Adrenal gland (tissue), 12 donors: Measurements from ENCODE around the gene PRSS1. TPM values are rescaled to one million over a fixed set of nuclear protein-coding genes. Genes with fewer than 3 reads are reported as not detected.

ENCODE experiments used
- DNase-seq, 7 donors: peaks; one replicate each; pipeline ENCODE4 v3.0.0-alpha.2; 2019 to 2020
- H3K27ac ChIP-seq, 5 donors: fragments of 200-600 bp; sonication (generic) in 4 of 5; 1 replicate in 3 of 5; 2 replicates in 2 of 5; pipeline versions ENCODE4 v1.5.1 to v1.8.0; 2016 to 2020; ENCODE audit warnings: mild to moderate bottlenecking in 1 of 5
- H3K27me3 ChIP-seq: fragments of 200-600 bp; 2 replicates; pipeline ENCODE4 v1.8.0; 2021
- H3K36me3 ChIP-seq, 2 donors: fragments of 200-600 bp; replicated peaks in 1 of 2; 1 replicate in 1 of 2; 2 replicates in 1 of 2; pipeline versions ENCODE4 v1.5.1 to v1.8.0; 2018 to 2022
- H3K4me1 ChIP-seq, 2 donors: fragments of 200-600 bp; replicated peaks in 1 of 2; 1 replicate in 1 of 2; 2 replicates in 1 of 2; pipeline versions ENCODE4 v1.5.1 to v1.8.0; 2018 to 2021
- H3K4me3 ChIP-seq, 4 donors: fragments of 200-600 bp; sonication (generic) in 3 of 4; one replicate each; pipeline ENCODE4 v1.5.1; 2016 to 2018
- H3K9me3 ChIP-seq, 3 donors: fragments of 200-600 bp; sonication (generic) in 1 of 3; replicated peaks in 1 of 3; 1 replicate in 2 of 3; 2 replicates in 1 of 3; pipeline versions ENCODE4 v1.5.1 to v1.8.0; 2016 to 2021
- POLR2A ChIP-seq, 2 donors: fragments of 450-650 bp; IDR thresholded peaks; one replicate each; pipeline ENCODE4 v1.6.1; 2017; ENCODE audit warnings: antibody characterized with exemption in 2 of 2, mild to moderate bottlenecking in 2 of 2, moderate library complexity in 1 of 2
- WGBS, 4 donors: extraction: QIAGEN DNeasy Blood & Tissue Kit in 2 of 4; methylation state at CpG; one replicate each; pipeline versions ENCODE4 v1.1.5 to v1.1.7; 2013 to 2017; 5-methylcytosine and 5-hydroxymethylcytosine counted together
- intact Hi-C, 2 donors: fragments of 100-400 bp; cut with DNase I; formaldehyde crosslinking; loops; one replicate each; pipeline versions ENCODE4 v1.14.1 to v1.15.0; 2022 to 2023
- polyA plus RNA-seq, 3 donors: library from polyadenylated mRNA; stranded (reverse); fragments of 200-250 nt in 2 of 3; fragments of 350-450 nt in 1 of 3; fragmentation: Illumina TruSeq in 1 of 3; extraction: RNeasy Lipid Tissue Mini Kit (QIAGEN cat#74804) in 1 of 3; gene quantifications; one replicate each; pipeline ENCODE4 v1.2.3, GENCODE V29; 2013 to 2014
- total RNA-seq, 9 donors: library from RNA; depleted of rRNA in 4 of 9; stranded (reverse); fragments of >200 nt in 4 of 9; fragments of 120-200 nt in 1 of 9; fragmentation: NEBNext Ultra II Directional in 1 of 9; extraction: Animal tissue kit (Norgen Biotek cat#: 25700) in 1 of 9; gene quantifications; one replicate each; pipeline versions ENCODE4 v1.1.0 to v1.2.4, GENCODE V29; 2013 to 2023
- TF ChIP-seq, protein P1 (sequence below), 6 experiments: fragments of 450-650 bp in 4 of 6; fragments of 200-600 bp in 2 of 6; sonication (generic) in 1 of 6; IDR thresholded peaks; 1 replicate in 5 of 6; 2 replicates in 1 of 6; pipeline versions ENCODE4 v1.5.1 to v1.8.0; 2016 to 2021; ENCODE audit warnings: antibody characterized with exemption in 6 of 6, mild to moderate bottlenecking in 2 of 6, moderate library complexity in 1 of 6
- donor health status: healthy with polysubstance abuse.
- donor health status: Bipolar disorder and iron deficiency.
- donor health status: DM: yes; HTN: yes; CAD: no.
- donor health status: DM: no; HTN: no; CAD: no.
- donor health status: DM: no; HTN: no; CAD: no.
- donor health status: DM: yes; HTN: yes; CAD: no.

The PRSS1 gene
- total and polyA plus RNA-seq, 12 donors, result 3.2 to 15.4 (median 3.3) TPM; not detected in 7

DNA sequence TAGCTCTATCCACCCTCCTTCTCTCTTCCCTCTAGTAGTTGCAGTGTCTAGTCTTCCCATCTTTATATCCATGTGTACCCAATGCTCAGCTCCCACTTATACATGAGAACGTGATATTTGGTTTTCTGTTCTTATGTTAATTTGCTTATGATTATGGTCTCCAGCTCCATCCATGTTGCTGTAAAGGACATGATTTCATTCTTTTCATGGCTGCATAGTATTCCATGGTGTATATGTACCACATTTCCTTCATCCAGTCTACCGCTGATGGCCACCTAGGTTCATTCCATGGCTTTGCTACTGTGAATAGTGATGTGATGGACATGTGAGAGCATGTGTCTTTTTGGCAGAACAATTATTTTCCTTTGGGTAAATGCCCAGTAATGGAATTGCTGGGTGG is 28.0 kb downstream of the PRSS1 start:
- no peaks in the 10 kb centered on the region for H3K4me1 ChIP-seq

DNA sequence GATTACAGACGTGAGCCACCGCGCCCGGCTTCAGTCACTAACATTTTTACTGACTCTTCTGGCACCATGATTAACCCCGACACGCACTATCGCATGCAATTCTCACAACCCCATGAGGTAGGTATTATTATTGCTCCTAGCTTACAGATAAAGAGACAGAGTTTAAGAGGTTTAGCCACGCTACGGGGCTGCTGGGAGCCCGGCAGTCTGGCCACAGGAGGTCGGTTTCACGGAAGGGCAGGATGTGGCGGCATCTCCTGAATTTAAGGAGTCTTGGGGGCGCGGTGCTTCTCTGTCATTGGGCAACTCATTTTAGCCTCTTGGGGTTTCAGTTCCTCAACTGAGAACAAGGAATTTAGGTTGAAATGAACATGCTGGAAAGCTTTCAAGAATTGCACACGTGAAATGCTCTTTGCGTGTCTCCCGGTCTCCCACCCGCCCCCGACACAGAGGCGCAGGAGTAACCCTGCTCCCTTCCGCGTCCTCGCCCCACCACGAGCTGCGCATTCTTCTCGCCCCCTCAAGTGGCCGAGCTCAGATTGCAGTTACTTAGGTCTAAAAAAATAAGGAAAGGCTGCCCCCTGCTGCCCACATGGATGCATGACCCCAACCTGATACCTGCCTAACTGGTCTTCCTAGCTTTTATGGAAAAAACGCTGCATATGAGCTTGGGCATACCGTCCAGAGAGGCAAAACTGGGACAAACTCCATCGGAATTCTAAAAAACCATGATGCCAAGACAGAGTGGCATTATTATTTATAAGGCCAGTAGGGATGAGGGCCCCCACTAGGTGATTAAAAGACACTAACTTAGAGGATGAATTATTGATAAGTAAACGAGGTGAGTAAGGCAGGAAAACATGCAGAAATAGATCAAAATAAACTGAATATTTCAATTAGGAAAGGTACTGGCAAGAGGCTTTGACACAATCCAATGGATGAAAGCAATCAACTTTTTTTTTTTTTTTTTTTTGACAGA is 33.9 kb downstream of the PRSS1 start:
- H3K4me3 ChIP-seq, result peak overlapping the region in 1 of 4 donors; percentile 36
- 8 to 12% (median 11%) methylated on average over 29 to 32 of the region's 32 CpGs for WGBS, 4 donors
- no peaks in the 10 kb centered on the region for H3K36me3 ChIP-seq
- H3K27ac ChIP-seq, result no peak overlapping the region
- DNase-seq, result peak; percentile 87 to 97 (median 92)
- intact Hi-C loops, result loop anchor here (5.0 to 10.0 kb wide), 2 partner anchors 71 to 148 kb away; no protein-coding TSS in a partner anchor
- no peaks in the 10 kb centered on the region for H3K4me1 ChIP-seq
- H3K27me3 ChIP-seq, result no peaks in the 10 kb centered on the region
- no peak for TF ChIP-seq POLR2A (IDR thresholded peaks at IDR 0.05)
- TF ChIP-seq, protein P1, sequence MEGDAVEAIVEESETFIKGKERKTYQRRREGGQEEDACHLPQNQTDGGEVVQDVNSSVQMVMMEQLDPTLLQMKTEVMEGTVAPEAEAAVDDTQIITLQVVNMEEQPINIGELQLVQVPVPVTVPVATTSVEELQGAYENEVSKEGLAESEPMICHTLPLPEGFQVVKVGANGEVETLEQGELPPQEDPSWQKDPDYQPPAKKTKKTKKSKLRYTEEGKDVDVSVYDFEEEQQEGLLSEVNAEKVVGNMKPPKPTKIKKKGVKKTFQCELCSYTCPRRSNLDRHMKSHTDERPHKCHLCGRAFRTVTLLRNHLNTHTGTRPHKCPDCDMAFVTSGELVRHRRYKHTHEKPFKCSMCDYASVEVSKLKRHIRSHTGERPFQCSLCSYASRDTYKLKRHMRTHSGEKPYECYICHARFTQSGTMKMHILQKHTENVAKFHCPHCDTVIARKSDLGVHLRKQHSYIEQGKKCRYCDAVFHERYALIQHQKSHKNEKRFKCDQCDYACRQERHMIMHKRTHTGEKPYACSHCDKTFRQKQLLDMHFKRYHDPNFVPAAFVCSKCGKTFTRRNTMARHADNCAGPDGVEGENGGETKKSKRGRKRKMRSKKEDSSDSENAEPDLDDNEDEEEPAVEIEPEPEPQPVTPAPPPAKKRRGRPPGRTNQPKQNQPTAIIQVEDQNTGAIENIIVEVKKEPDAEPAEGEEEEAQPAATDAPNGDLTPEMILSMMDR (IDR thresholded peaks at IDR 0.05), result peak; percentile 89 to 99 (median 98)
- no peaks in the 10 kb centered on the region for H3K9me3 ChIP-seq

More for the DNA sequence above, 28.0 kb downstream of the PRSS1 start:
- no peak for DNase-seq
- Histone ChIP-seq H3K9me3 (no peaks in the 10 kb centered on the region), H3K36me3 (no peaks in the 10 kb centered on the region), H3K27me3 (no peaks in the 10 kb centered on the region), H3K4me3 (no peak overlapping the region), H3K27ac (no peak overlapping the region)
- 92 to 98% (median 94%) methylated on average over 2 of the region's 2 CpGs for WGBS, 4 donors
- TF ChIP-seq POLR2A (IDR thresholded peaks at IDR 0.05), result no peak
- TF ChIP-seq, protein P1 (IDR thresholded peaks at IDR 0.05), result no peak
- intact Hi-C loops, result no loop called here

DNA sequence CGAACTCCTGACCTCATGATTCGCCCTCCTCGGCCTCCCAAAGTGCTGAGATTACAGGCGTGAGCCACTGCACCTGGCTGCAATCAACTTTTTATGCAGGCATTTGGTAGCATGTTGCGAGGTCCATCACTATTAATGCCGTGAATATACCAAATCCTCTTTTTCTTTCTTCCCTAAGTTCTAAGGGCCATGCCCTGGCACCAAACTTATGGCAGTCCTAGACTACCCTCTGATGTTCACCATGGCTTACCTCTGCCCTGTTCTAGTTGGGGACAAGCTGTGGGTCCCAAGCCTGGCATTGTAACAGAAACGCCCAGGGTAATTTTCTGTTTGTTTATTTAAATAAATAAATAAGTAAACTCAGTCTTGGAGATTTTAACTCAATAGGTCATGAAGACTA is 34.8 kb downstream of the PRSS1 start:
- 80 to 81% (median 80%) methylated on average over 7 of the region's 7 CpGs for WGBS, 4 donors
- intact Hi-C loops, result loop anchor here (5.0 to 10.0 kb wide), 2 partner anchors 72 to 149 kb away; no protein-coding TSS in a partner anchor

DNA sequence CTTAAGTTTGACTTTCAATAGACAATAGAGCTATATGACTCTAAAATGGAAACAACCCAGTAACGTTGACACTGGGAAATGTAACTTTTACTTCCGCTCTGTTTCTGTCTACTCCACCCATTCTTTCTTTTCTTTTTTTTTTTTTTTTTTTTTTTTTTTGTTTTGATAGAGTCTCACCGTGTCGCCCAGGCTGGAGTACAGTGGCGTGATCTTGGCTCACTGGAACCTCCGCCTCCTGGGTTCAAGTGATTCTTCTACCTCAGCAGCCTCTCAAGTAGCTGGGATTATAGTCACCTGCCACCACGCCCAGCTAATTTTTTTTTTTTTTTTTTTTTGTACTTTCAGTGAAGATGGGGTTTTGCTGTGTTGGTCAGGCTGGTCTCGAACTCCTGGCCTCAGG is 35.4 kb downstream of the PRSS1 start:
- H3K36me3 ChIP-seq, result no peaks in the 10 kb centered on the region
- TF ChIP-seq, protein P1 (IDR thresholded peaks at IDR 0.05), result no peak
- no peak for TF ChIP-seq POLR2A (IDR thresholded peaks at IDR 0.05)
- 71 to 85% (median 80%) methylated on average over 8 of the region's 8 CpGs for WGBS, 4 donors
- no peaks in the 10 kb centered on the region for H3K4me1 ChIP-seq
- no peak for DNase-seq
- H3K4me3 ChIP-seq, result no peak overlapping the region
- intact Hi-C loops, result loop anchor here (5.0 to 10.0 kb wide), 3 partner anchors 72 to 157 kb away; no protein-coding TSS in a partner anchor
- no peak overlapping the region for H3K27ac ChIP-seq
- H3K27me3 ChIP-seq, result no peaks in the 10 kb centered on the region
- no peaks in the 10 kb centered on the region for H3K9me3 ChIP-seq

More for the DNA sequence above, 34.8 kb downstream of the PRSS1 start:
- no peak overlapping the region for H3K4me3 ChIP-seq
- no peaks in the 10 kb centered on the region for H3K4me1 ChIP-seq
- no peaks in the 10 kb centered on the region for H3K9me3 ChIP-seq
- no peaks in the 10 kb centered on the region for H3K27me3 ChIP-seq
- no peak overlapping the region for H3K27ac ChIP-seq
- DNase-seq, result no peak
- TF ChIP-seq, protein P1 (IDR thresholded peaks at IDR 0.05), result no peak
- TF ChIP-seq POLR2A (IDR thresholded peaks at IDR 0.05), result no peak
- no peaks in the 10 kb centered on the region for H3K36me3 ChIP-seq
